A549 (cell line): ENCODE results near the gene ZFYVE27. TPM values are rescaled to one million over a fixed set of nuclear protein-coding genes. Genes with fewer than 3 reads are reported as not detected.

Source experiments
- ATAC-seq, 2 experiments: fragments of 200-7000 bp in 1 of 2; fragments of >200 bp in 1 of 2; cut with Nextera tagmentation in 1 of 2; cut with Tn5 transposase in 1 of 2; 3 replicates each; pipeline versions ENCODE4 v1.8.0 to v1.9.1; 2018 to 2020; ENCODE audit warnings: mild to moderate bottlenecking in 1 of 2, moderate library complexity in 1 of 2
- CTCF ChIA-PET: fragments of 300-600 bp; sonication (Branson Sonifier 250); formaldehyde crosslinking; extraction: SDS; loops from one replicate; lab custom pipeline; 2021; ENCODE audit warnings: antibody characterized with exemption, inconsistent platforms; lab: Yijun Ruan, JAX
- POLR2A ChIA-PET: fragments of 350-600 bp; formaldehyde crosslinking; extraction: SDS; loops from one replicate; lab custom pipeline; 2021; ENCODE audit warnings: antibody characterized with exemption, inconsistent platforms; lab: Yijun Ruan, JAX
- DNase-seq, 2 experiments: peaks; one replicate each; pipeline versions ENCODE4 v3.0.0 to v3.0.0-alpha.2; 2011 to 2016; ENCODE audit warnings: low read depth in 1 of 2, low spot score in 1 of 2
- FAIRE-seq: peaks from 2 replicates; lab custom pipeline; 2011; peaks lifted over from hg19 to GRCh38; lab: Jason Lieb, UNC
- H3K27ac ChIP-seq, 2 experiments: fragments of >200 bp; sonication (Bioruptor Twin); formaldehyde crosslinking; 3 replicates each; pipeline ENCODE4 v1.5.1; 2016 to 2017
- H3K4me1 ChIP-seq: fragments of >200 bp; sonication (Bioruptor Twin); formaldehyde crosslinking; 3 replicates; pipeline ENCODE4 v1.6.1; 2016
- H3K4me2 ChIP-seq: fragments of >200 bp; sonication (Bioruptor Twin); formaldehyde crosslinking; 3 replicates; pipeline ENCODE4 v1.6.1; 2016
- H3K4me3 ChIP-seq: fragments of >200 bp; sonication (Bioruptor Twin); formaldehyde crosslinking; 3 replicates; pipeline ENCODE4 v1.5.1; 2016
- H3K9me3 ChIP-seq: fragments of >200 bp; sonication (Bioruptor Twin); formaldehyde crosslinking; 3 replicates; pipeline ENCODE4 v1.6.1; 2016
- CHD4 ChIP-seq: fragments of 200-600 bp; sonication (generic); IDR thresholded peaks from 2 replicates; pipeline ENCODE4 v1.6.1; 2016; ENCODE audit warnings: antibody characterized with exemption, mild to moderate bottlenecking, borderline replicate concordance
- EHF ChIP-seq: fragments of 250-450 bp; sonication (Bioruptor Pico); IDR thresholded peaks from 2 replicates; pipeline ENCODE4 v1.5.0; 2020; ENCODE audit warnings: mild to moderate bottlenecking
- EHMT2 ChIP-seq: fragments of 200-600 bp; sonication (generic); IDR thresholded peaks from 2 replicates; pipeline ENCODE4 v1.6.1; 2016; ENCODE audit warnings: antibody characterized with exemption, low read depth, mild to moderate bottlenecking, moderate library complexity
- EP300 ChIP-seq, 2 experiments: fragments of >200 bp; sonication (Bioruptor Twin); formaldehyde crosslinking; IDR thresholded peaks; 2 replicates in 1 of 2; 3 replicates in 1 of 2; pipeline ENCODE4 v1.6.1; 2016 to 2017
- GATA3 ChIP-seq: IDR thresholded peaks from 2 replicates; pipeline ENCODE4 v1.6.1; 2012; ENCODE audit warnings: borderline replicate concordance
- HEYL ChIP-seq: fragments of 250-450 bp; sonication (Bioruptor Pico); IDR thresholded peaks from 2 replicates; pipeline ENCODE4 v1.8.0; 2021; ENCODE audit warnings: mild to moderate bottlenecking, moderate library complexity
- HOXB5 ChIP-seq: fragments of 250-450 bp; sonication (Bioruptor Pico); IDR thresholded peaks from 2 replicates; pipeline ENCODE4 v1.5.0; 2020; ENCODE audit warnings: mild to moderate bottlenecking, moderate library complexity
- JUNB ChIP-seq: fragments of >200 bp; sonication (Bioruptor Twin); formaldehyde crosslinking; IDR thresholded peaks from 2 replicates; pipeline ENCODE4 v1.6.1; 2016
- MAFK ChIP-seq: fragments of 450-650 bp; IDR thresholded peaks from 2 replicates; pipeline ENCODE4 v1.6.1; 2014; ENCODE audit not compliant: partially characterized antibody
- MYC ChIP-seq: IDR thresholded peaks from 2 replicates; pipeline ENCODE4 v1.6.1; 2012; ENCODE audit warnings: mild to moderate bottlenecking, inconsistent platforms, low read length, improper control_type of control experiment, borderline replicate concordance
- RAD21 ChIP-seq, 2 experiments: fragments of >200 bp in 1 of 2; sonication (Bioruptor Twin) in 1 of 2; formaldehyde crosslinking in 1 of 2; IDR thresholded peaks in 1 of 2; conservative IDR thresholded peaks in 1 of 2; 2 replicates in 1 of 2; 3 replicates in 1 of 2; pipeline ENCODE4 v1.6.1; 2012 to 2018; ENCODE audit warnings: inconsistent platforms in 1 of 2
- RARB ChIP-seq: fragments of 250-450 bp; sonication (Bioruptor Pico); IDR thresholded peaks from 2 replicates; pipeline ENCODE4 v1.8.0; 2021; ENCODE audit warnings: mild to moderate bottlenecking, moderate library complexity
- RFX5 ChIP-seq: fragments of 450-650 bp; IDR thresholded peaks from 2 replicates; pipeline ENCODE4 v1.7.1; 2014; ENCODE audit warnings: antibody characterized with exemption, mild to moderate bottlenecking, moderate library complexity
- SMC3 ChIP-seq: fragments of >200 bp; sonication (Bioruptor Twin); formaldehyde crosslinking; IDR thresholded peaks from 3 replicates; pipeline ENCODE4 v1.6.1; 2018; ENCODE audit warnings: inconsistent platforms
- TFCP2L1 ChIP-seq: fragments of 250-450 bp; sonication (Bioruptor Pico); IDR thresholded peaks from 2 replicates; pipeline ENCODE4 v1.5.0; 2021; ENCODE audit warnings: mild to moderate bottlenecking
- TP53 ChIP-seq: fragments of 250-450 bp; sonication (Bioruptor Pico); IDR thresholded peaks from 2 replicates; pipeline ENCODE4 v1.5.0; 2021; ENCODE audit warnings: mild to moderate bottlenecking, moderate library complexity
- ZNF302 ChIP-seq: fragments of 250-450 bp; sonication (Bioruptor Pico); IDR thresholded peaks from 2 replicates; pipeline ENCODE4 v1.9.0; 2021; ENCODE audit warnings: inconsistent platforms, mild to moderate bottlenecking, moderate library complexity
- WGBS: methylation state at CpG from one replicate; pipeline ENCODE4 v1.1.6; 2017; ENCODE audit errors: missing lambda C conversion rate; 5-methylcytosine and 5-hydroxymethylcytosine counted together
- polyA plus RNA-seq, 4 experiments: library from polyadenylated mRNA; depleted of rRNA in 3 of 4; stranded (reverse); fragments of >200 nt; fragmentation: RNase III in 1 of 4; extraction: RNeasy Plus Mini Kit Qiagen cat#74134 plus additional on column Dnase treatment in 1 of 4; gene quantifications; 2 replicates in 3 of 4; 3 replicates in 1 of 4; pipeline ENCODE4 v1.2.3, GENCODE V29; 2011 to 2017
- TF ChIP-seq, protein P1 (sequence below): fragments of >200 bp; sonication (Bioruptor Twin); formaldehyde crosslinking; IDR thresholded peaks from 3 replicates; pipeline ENCODE4 v1.5.1; 2016
- TF ChIP-seq, protein P2 (sequence below): IDR thresholded peaks from 2 replicates; pipeline ENCODE4 v1.6.1; 2012
- TF ChIP-seq, protein P3 (sequence below): fragments of 450-650 bp; IDR thresholded peaks from 2 replicates; pipeline ENCODE4 v1.6.1; 2014; ENCODE audit warnings: antibody characterized with exemption
- TF ChIP-seq, protein P4 (sequence below): IDR thresholded peaks from 2 replicates; pipeline ENCODE4 v1.6.1; 2012; ENCODE audit warnings: low read depth, borderline replicate concordance
- TF ChIP-seq, protein P5 (sequence below): IDR thresholded peaks from 2 replicates; pipeline ENCODE4 v1.6.1; 2012

Gene ZFYVE27
- polyA plus RNA-seq, 2 of the 4 experiments (the other 2 are of a cell fraction) = 17.1 to 20.1 TPM

DNA sequence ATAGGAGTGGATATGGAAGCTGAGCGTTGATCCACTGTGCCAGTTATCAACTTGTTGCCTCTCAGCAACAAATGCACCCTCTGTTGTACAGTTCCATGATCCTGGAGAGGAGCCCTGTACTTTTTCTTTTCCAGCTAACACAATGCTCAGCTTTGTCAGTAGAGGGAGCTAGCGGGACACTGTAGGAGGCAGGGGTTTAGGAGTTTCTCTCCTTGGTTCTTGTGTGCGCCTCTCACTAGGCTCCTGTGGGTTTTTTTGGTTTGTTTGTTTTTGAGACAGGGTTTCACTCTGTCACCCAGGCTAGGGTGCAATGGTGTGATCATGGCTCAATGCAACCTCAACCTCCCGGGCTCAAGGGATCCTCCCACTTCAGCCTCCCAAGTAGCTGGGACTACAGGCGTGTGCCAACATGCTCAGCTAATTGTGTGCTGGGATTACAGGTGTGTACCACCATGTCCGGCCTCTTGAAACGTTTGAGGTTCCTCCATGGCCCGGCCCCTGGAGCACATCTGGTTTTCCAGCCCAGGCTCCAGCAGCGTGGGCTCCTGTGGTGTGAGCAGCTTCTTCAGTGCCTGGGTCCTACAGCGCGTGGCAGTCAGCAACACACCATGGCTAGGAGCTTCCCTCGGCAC, 35.4 kb upstream of the ZFYVE27 start:
- POLR2A ChIA-PET = interaction anchor here (0.8 to 4.1 kb wide), 6 partner anchors 12 to 35 kb away, joined by 3 to 40 read pairs (median 5); partner anchors contain the start of genes AVPI1, MARVELD1 and ZFYVE27
- Histone ChIP-seq H3K4me2 (peak overlapping the region; percentile 54), H3K27ac (peak overlapping the region; percentile 63 to 74), H3K4me3 (no peak overlapping the region), H3K9me3 (no peaks in the 10 kb centered on the region), H3K4me1 (peaks cover 12% of the 10 kb centered on the region)
- peak; percentile 23 for FAIRE-seq
- ATAC-seq = peak; percentile 94 to 97
- CTCF ChIA-PET = interaction anchor here (0.6 to 36.9 kb wide), 23 partner anchors 21 to 349 kb away, joined by 3 to 1127 read pairs (median 4); partner anchors contain the start of genes ANKRD2, AVPI1, MARVELD1 and ZFYVE27
- TF ChIP-seq SMC3 (peak; percentile 78), RAD21 (conservative IDR thresholded peaks at IDR 0.05 in 1 of 2, IDR thresholded peaks at IDR 0.05 in 1 of 2) (peak; percentile 76 to 89), EP300 (IDR thresholded peaks at IDR 0.05) (no peak), HOXB5 (CRISPR knock-in tag) (no peak)
- TF ChIP-seq, protein P1, sequence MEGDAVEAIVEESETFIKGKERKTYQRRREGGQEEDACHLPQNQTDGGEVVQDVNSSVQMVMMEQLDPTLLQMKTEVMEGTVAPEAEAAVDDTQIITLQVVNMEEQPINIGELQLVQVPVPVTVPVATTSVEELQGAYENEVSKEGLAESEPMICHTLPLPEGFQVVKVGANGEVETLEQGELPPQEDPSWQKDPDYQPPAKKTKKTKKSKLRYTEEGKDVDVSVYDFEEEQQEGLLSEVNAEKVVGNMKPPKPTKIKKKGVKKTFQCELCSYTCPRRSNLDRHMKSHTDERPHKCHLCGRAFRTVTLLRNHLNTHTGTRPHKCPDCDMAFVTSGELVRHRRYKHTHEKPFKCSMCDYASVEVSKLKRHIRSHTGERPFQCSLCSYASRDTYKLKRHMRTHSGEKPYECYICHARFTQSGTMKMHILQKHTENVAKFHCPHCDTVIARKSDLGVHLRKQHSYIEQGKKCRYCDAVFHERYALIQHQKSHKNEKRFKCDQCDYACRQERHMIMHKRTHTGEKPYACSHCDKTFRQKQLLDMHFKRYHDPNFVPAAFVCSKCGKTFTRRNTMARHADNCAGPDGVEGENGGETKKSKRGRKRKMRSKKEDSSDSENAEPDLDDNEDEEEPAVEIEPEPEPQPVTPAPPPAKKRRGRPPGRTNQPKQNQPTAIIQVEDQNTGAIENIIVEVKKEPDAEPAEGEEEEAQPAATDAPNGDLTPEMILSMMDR = peak; percentile 88
- 45% methylated on average over 11 of the region's 12 CpGs for WGBS
- peak; percentile 74 to 88 for DNase-seq

DNA sequence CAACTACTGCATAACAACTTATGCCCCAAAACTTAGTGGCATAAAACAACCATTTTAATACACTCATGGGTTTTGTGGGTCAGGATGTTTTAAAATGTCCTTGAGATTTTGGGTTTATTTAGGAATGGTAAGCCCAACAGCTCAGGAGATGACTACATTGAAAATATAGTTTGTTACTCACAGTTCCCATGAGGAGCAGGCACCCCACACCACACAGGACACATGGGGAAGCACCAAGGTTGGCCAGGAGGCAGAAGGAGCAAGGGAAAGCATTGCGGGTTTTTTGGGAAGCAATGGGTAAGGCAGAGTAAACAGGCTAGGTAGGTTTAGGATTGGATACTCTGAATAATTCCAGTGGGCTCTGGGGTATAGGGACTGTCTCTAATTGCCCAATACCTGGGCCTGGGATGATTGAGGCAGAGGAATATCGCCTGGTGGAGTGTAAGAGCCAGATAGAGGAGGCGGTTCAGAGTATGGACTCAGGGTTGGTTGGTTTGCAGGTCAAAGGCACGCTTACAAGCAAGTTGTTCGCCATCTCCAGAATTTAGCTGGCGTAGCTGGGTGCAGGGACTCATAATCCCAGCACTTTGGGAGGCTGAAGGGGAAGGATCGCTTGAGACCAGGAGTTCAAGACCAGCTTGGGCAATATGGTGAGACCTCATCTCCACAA, 33.4 kb upstream of the ZFYVE27 start:
- peaks cover 12% of the 10 kb centered on the region for H3K4me1 ChIP-seq
- TF ChIP-seq MAFK (no peak), MYC (no peak), TP53 (CRISPR knock-in tag) (no peak), RARB (CRISPR knock-in tag) (no peak), EHF (no peak), CHD4 (no peak), JUNB (no peak), HEYL (CRISPR knock-in tag) (no peak), EHMT2 (no peak), RFX5 (no peak), TFCP2L1 (CRISPR knock-in tag) (no peak), GATA3 (no peak), ZNF302 (no peak)
- TF ChIP-seq, protein P2, sequence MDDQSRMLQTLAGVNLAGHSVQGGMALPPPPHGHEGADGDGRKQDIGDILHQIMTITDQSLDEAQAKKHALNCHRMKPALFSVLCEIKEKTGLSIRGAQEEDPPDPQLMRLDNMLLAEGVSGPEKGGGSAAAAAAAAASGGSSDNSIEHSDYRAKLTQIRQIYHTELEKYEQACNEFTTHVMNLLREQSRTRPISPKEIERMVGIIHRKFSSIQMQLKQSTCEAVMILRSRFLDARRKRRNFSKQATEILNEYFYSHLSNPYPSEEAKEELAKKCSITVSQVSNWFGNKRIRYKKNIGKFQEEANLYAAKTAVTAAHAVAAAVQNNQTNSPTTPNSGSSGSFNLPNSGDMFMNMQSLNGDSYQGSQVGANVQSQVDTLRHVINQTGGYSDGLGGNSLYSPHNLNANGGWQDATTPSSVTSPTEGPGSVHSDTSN = no peak
- TF ChIP-seq, protein P3, sequence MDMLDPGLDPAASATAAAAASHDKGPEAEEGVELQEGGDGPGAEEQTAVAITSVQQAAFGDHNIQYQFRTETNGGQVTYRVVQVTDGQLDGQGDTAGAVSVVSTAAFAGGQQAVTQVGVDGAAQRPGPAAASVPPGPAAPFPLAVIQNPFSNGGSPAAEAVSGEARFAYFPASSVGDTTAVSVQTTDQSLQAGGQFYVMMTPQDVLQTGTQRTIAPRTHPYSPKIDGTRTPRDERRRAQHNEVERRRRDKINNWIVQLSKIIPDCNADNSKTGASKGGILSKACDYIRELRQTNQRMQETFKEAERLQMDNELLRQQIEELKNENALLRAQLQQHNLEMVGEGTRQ = no peak
- TF ChIP-seq, protein P4, sequence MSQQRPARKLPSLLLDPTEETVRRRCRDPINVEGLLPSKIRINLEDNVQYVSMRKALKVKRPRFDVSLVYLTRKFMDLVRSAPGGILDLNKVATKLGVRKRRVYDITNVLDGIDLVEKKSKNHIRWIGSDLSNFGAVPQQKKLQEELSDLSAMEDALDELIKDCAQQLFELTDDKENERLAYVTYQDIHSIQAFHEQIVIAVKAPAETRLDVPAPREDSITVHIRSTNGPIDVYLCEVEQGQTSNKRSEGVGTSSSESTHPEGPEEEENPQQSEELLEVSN = no peak
- TF ChIP-seq, protein P5, sequence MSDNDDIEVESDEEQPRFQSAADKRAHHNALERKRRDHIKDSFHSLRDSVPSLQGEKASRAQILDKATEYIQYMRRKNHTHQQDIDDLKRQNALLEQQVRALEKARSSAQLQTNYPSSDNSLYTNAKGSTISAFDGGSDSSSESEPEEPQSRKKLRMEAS = no peak
- ATAC-seq (no peak), DNase-seq (no peak), FAIRE-seq (no peak)
- no peaks in the 10 kb centered on the region for H3K9me3 ChIP-seq
- no peak overlapping the region for H3K27ac ChIP-seq
- WGBS = 79% methylated on average over 7 of the region's 7 CpGs
- ChIA-PET POLR2A (interaction anchor here (2.3 to 4.1 kb wide), 2 partner anchors 10 to 16 kb away, joined by 10 to 40 read pairs; partner anchors contain the start of genes AVPI1 and MARVELD1), CTCF (interaction anchor here (0.6 to 36.9 kb wide), 6 partner anchors 8 to 149 kb away, joined by 3 to 1127 read pairs (median 3); partner anchors contain the start of genes AVPI1, MARVELD1 and ZFYVE27)
- H3K4me2 ChIP-seq = no peak overlapping the region
- no peak overlapping the region for H3K4me3 ChIP-seq
